SK-N-SH (cell line): ENCODE measurements around the gene OR2S2. TPM values are rescaled to one million over a fixed set of nuclear protein-coding genes. Genes with fewer than 3 reads are reported as not detected.

ENCODE experiments used
- CTCF ChIA-PET: fragments of 300-600, 350-600 bp; formaldehyde crosslinking; extraction: SDS; loops from one replicate; lab custom pipeline; 2021; lab: Yijun Ruan, JAX
- POLR2A ChIA-PET: fragments of 350-600 bp; sonication (Branson Sonifier 250); formaldehyde crosslinking; extraction: SDS; loops from one replicate; lab custom pipeline; 2020; ENCODE audit warnings: antibody characterized with exemption, inconsistent platforms; lab: Yijun Ruan, JAX
- DNase-seq: peaks from one replicate; pipeline ENCODE4 v3.0.0; 2012
- H2AFZ ChIP-seq: fragments of 200-600 bp; sonication (generic); 2 replicates; pipeline ENCODE4 v1.8.1; 2016; ENCODE audit warnings: antibody characterized with exemption, mild to moderate bottlenecking, low read depth
- H3F3A ChIP-seq: fragments of 200-600 bp; sonication (generic); replicated peaks from 2 replicates; pipeline ENCODE3; 2016; ENCODE audit warnings: antibody characterized with exemption, mild to moderate bottlenecking; ENCODE audit not compliant: insufficient read depth
- H3K27ac ChIP-seq, 2 experiments: fragments of 200-500 bp in 1 of 2; fragments of 200-600 bp in 1 of 2; sonication (Bioruptor generic) in 1 of 2; sonication (generic), shearing (Covaris generic) in 1 of 2; 2 replicates each; pipeline versions ENCODE4 v1.5.1 to v1.6.1; 2014 to 2016; ENCODE audit warnings: low read depth in 2 of 2, inconsistent platforms in 1 of 2, low read length in 1 of 2, mild to moderate bottlenecking in 1 of 2, mixed read lengths in 1 of 2
- H3K27me3 ChIP-seq: fragments of 200-600 bp; sonication (generic), shearing (Covaris generic); 2 replicates; pipeline ENCODE4 v1.6.1; 2016; ENCODE audit warnings: mixed run types; ENCODE audit not compliant: insufficient read depth
- H3K36me3 ChIP-seq, 2 experiments: fragments of 200-500 bp in 1 of 2; fragments of 200-600 bp in 1 of 2; sonication (Bioruptor generic) in 1 of 2; sonication (generic) in 1 of 2; replicated peaks in 1 of 2; 2 replicates each; pipeline versions ENCODE3 to v1.5.1; 2014 to 2016; ENCODE audit warnings: low read length in 1 of 2, mild to moderate bottlenecking in 1 of 2; ENCODE audit not compliant: insufficient read depth in 2 of 2, control insufficient read depth in 1 of 2
- H3K4me1 ChIP-seq, 2 experiments: fragments of 200-500 bp in 1 of 2; fragments of 200-600 bp in 1 of 2; sonication (Bioruptor generic) in 1 of 2; sonication (generic), shearing (Covaris generic) in 1 of 2; 2 replicates each; pipeline versions ENCODE4 v1.5.1 to v1.6.1; 2014 to 2016; ENCODE audit warnings: low read depth in 1 of 2, low read length in 1 of 2, mixed run types in 1 of 2; ENCODE audit not compliant: insufficient read depth in 2 of 2, control insufficient read depth in 1 of 2
- H3K4me2 ChIP-seq: fragments of 200-600 bp; sonication (generic), shearing (Covaris generic); 2 replicates; pipeline ENCODE4 v1.6.1; 2017; ENCODE audit warnings: mixed run types
- H3K4me3 ChIP-seq, 2 experiments: fragments of 200-500 bp in 1 of 2; fragments of 200-600 bp in 1 of 2; sonication (Bioruptor generic) in 1 of 2; sonication (generic), shearing (Covaris generic) in 1 of 2; 2 replicates each; pipeline versions ENCODE4 v1.5.1 to v1.8.1; 2014 to 2016; ENCODE audit warnings: low read depth in 2 of 2, inconsistent platforms in 1 of 2, low read length in 1 of 2, mild to moderate bottlenecking in 1 of 2, mixed read lengths in 1 of 2, moderate library complexity in 1 of 2
- H3K79me2 ChIP-seq: fragments of 200-600 bp; sonication (generic); 2 replicates; pipeline ENCODE4 v1.8.1; 2017; ENCODE audit warnings: mild to moderate bottlenecking; ENCODE audit not compliant: insufficient read depth
- H3K9ac ChIP-seq: fragments of 200-600 bp; sonication (generic); 2 replicates; pipeline ENCODE4 v1.6.1; 2017; ENCODE audit warnings: mixed run types
- H3K9me2 ChIP-seq: fragments of 200-600 bp; sonication (generic); 2 replicates; pipeline ENCODE4 v1.6.1; 2017; ENCODE audit warnings: mixed run types
- H3K9me3 ChIP-seq: fragments of 200-600 bp; sonication (generic); 2 replicates; pipeline ENCODE4 v1.6.1; 2017; ENCODE audit warnings: mixed run types, mild to moderate bottlenecking, moderate library complexity
- H4K20me1 ChIP-seq: fragments of 200-600 bp; sonication (generic); 2 replicates; pipeline ENCODE4 v1.6.1; 2017; ENCODE audit warnings: mild to moderate bottlenecking, mixed run types; ENCODE audit not compliant: insufficient read depth
- CHD2 ChIP-seq: fragments of 150-350 bp; IDR thresholded peaks from 2 replicates; pipeline ENCODE4 v1.6.1; 2018; ENCODE audit warnings: low read length; ENCODE audit not compliant: partially characterized antibody
- EP300 ChIP-seq, 2 experiments: IDR thresholded peaks; 2 replicates each; pipeline versions ENCODE4 v1.4.0 to v1.6.1; 2012; ENCODE audit warnings: borderline replicate concordance in 1 of 2, low read depth in 1 of 2, low read length in 1 of 2
- EZH2phosphoT487 ChIP-seq: fragments of 200-600 bp; sonication (generic); IDR thresholded peaks from 2 replicates; pipeline ENCODE4 v1.6.1; 2017; ENCODE audit warnings: low read depth, mixed run types, mild to moderate bottlenecking, antibody characterized with exemption, moderate library complexity, borderline replicate concordance
- FOSL2 ChIP-seq: IDR thresholded peaks from 2 replicates; pipeline ENCODE4 v1.4.0; 2012; ENCODE audit warnings: low read depth, mild to moderate bottlenecking, moderate library complexity, borderline replicate concordance
- FOXJ3 ChIP-seq: sonication (generic); formaldehyde crosslinking; IDR thresholded peaks from 2 replicates; pipeline ENCODE4 v1.5.1; 2020; ENCODE audit warnings: mild to moderate bottlenecking, missing genetic modification reagents
- FOXM1 ChIP-seq: IDR thresholded peaks from 2 replicates; pipeline ENCODE4 v1.4.0; 2012; ENCODE audit warnings: low read depth, mild to moderate bottlenecking
- GABPA ChIP-seq: IDR thresholded peaks from 2 replicates; pipeline ENCODE4 v1.4.0; 2012; ENCODE audit warnings: low read depth, mild to moderate bottlenecking
- GATA2 ChIP-seq: sonication (generic); formaldehyde crosslinking; IDR thresholded peaks from 2 replicates; pipeline ENCODE4 v1.5.0; 2020; ENCODE audit warnings: mild to moderate bottlenecking, missing genetic modification reagents
- MAX ChIP-seq: IDR thresholded peaks from 2 replicates; pipeline ENCODE4 v1.4.0; 2012; ENCODE audit warnings: low read depth
- NFIC ChIP-seq: IDR thresholded peaks from 2 replicates; pipeline ENCODE4 v1.4.0; 2012; ENCODE audit warnings: borderline replicate concordance
- NRF1 ChIP-seq: IDR thresholded peaks from 2 replicates; pipeline ENCODE4 v1.6.1; 2012; ENCODE audit warnings: low read depth, mild to moderate bottlenecking, low read length
- RAD21 ChIP-seq: IDR thresholded peaks from 2 replicates; pipeline ENCODE4 v1.6.1; 2012; ENCODE audit warnings: mild to moderate bottlenecking, low read length
- RCOR1 ChIP-seq: fragments of 150-350 bp; IDR thresholded peaks from 2 replicates; pipeline ENCODE4 v1.6.1; 2017; ENCODE audit warnings: antibody characterized with exemption, low read length
- SIN3A ChIP-seq: IDR thresholded peaks from 2 replicates; pipeline ENCODE4 v1.6.1; 2012; ENCODE audit warnings: low read depth, mild to moderate bottlenecking, low read length, moderate library complexity, borderline replicate concordance
- SMC3 ChIP-seq: IDR thresholded peaks from 2 replicates; pipeline ENCODE4 v1.6.1; 2012; ENCODE audit warnings: low read depth, low read length, improper control_type of control experiment
- TAF1 ChIP-seq: IDR thresholded peaks from 2 replicates; pipeline ENCODE4 v1.6.1; 2012; ENCODE audit warnings: low read depth, mild to moderate bottlenecking, low read length, moderate library complexity, borderline replicate concordance
- TCF12 ChIP-seq: IDR thresholded peaks from 2 replicates; pipeline ENCODE4 v1.4.0; 2012
- TEAD4 ChIP-seq: IDR thresholded peaks from 2 replicates; pipeline ENCODE4 v1.4.0; 2012; ENCODE audit warnings: mild to moderate bottlenecking, borderline replicate concordance; ENCODE audit not compliant: insufficient read depth
- USF2 ChIP-seq: fragments of 150-350 bp; IDR thresholded peaks from 2 replicates; pipeline ENCODE4 v1.6.1; 2017; ENCODE audit warnings: antibody characterized with exemption, low read length, low read depth, borderline replicate concordance
- YY1 ChIP-seq: IDR thresholded peaks from 2 replicates; pipeline ENCODE4 v1.4.0; 2012; ENCODE audit warnings: low read depth, mild to moderate bottlenecking
- ZBTB33 ChIP-seq: IDR thresholded peaks from 2 replicates; pipeline ENCODE4 v1.4.0; 2012; ENCODE audit warnings: low read depth, borderline replicate concordance
- WGBS: methylation state at CpG from one replicate; pipeline ENCODE4 v1.1.6; 2017; ENCODE audit warnings: low lambda C conversion rate; 5-methylcytosine and 5-hydroxymethylcytosine counted together
- polyA plus RNA-seq, 3 experiments: library from polyadenylated mRNA; depleted of rRNA; stranded (reverse); fragments of >200 nt; gene quantifications; 2 replicates each; pipeline ENCODE4 v1.2.3, GENCODE V29; 2012

OR2S2 gene
- polyA plus RNA-seq, 1 of the 3 experiments (the other 2 are of a cell fraction): not detected

GRCh38 chr9:35928591-35929452, 29.1 kb downstream of the OR2S2 start:
- 0 out of 2 replicates have a peak, but pooled peaks have one; percentile 6 for TF ChIP-seq TEAD4
- no peak for TF ChIP-seq USF2
- TF ChIP-seq EP300 (IDR thresholded peaks at IDR 0.05; ENCODE audit: borderline replicate concordance in 1 of 2, low read depth in 1 of 2, low read length in 1 of 2): 0 out of 4 replicates have a peak, but pooled peaks of 1 of the 2 experiments have one; percentile 29
- peak; percentile 39; the same call in 1 of the 2 replicates for TF ChIP-seq TCF12
- no peak for TF ChIP-seq FOXJ3 (CRISPR knock-in tag)
- TF ChIP-seq, all 33 proteins: peak for 3
- Histone ChIP-seq H3K4me2 (no peak overlapping the region), H2AFZ (peak overlapping the region; percentile 19; the same call in 1 of the 2 replicates), H3K9me3 (no peaks in the 10 kb centered on the region), H3K9ac (no peak overlapping the region), H3K36me3 (no peaks in the 10 kb centered on the region), H3K4me1 (peaks cover 0 to 21% of the 10 kb centered on the region in 2 experiments; a peak in 3 of 4 replicates), H4K20me1 (no peaks in the 10 kb centered on the region), H3K79me2 (no peaks in the 10 kb centered on the region), H3K4me3 (no peak overlapping the region), H3K27ac (peak overlapping the region; percentile 65 to 74; a peak in 3 of 4 replicates), H3K27me3 (no peaks in the 10 kb centered on the region), H3K9me2 (no peaks in the 10 kb centered on the region), H3F3A (peaks cover 41% of the 10 kb centered on the region)
- 82% methylated on average over 7 of the region's 9 CpGs for WGBS
- DNase-seq: no peak
- ChIA-PET CTCF (interaction anchor here (0.7 to 1.0 kb wide), 3 partner anchors 17 to 121 kb away, joined by 3 to 7 read pairs (median 3); no protein-coding TSS in a partner anchor), POLR2A (no interaction called here)

GRCh38 chr9:35923927-35924763, 33.8 kb downstream of the OR2S2 start:
- H3K4me3 ChIP-seq: peak overlapping the region in 1 of 2 experiments; percentile 41; a peak in 2 of 4 replicates
- POLR2A ChIA-PET: no interaction called here
- CTCF ChIA-PET: interaction anchor here (1.0 to 4.1 kb wide), 7 partner anchors 14 to 134 kb away, joined by 3 to 22 read pairs (median 6); no protein-coding TSS in a partner anchor
- H2AFZ ChIP-seq: peak overlapping the region; percentile 67
- whole genome bisulfite sequencing: 31% methylated on average over 9 of the region's 9 CpGs
- H3K9ac ChIP-seq: peak overlapping the region; percentile 73
- no peaks in the 10 kb centered on the region for H3K9me2 ChIP-seq
- H3F3A ChIP-seq: peaks cover 53% of the 10 kb centered on the region
- H3K4me1 ChIP-seq: peaks cover 0 to 24% of the 10 kb centered on the region in 2 experiments; a peak in 2 of 4 replicates
- no peaks in the 10 kb centered on the region for H3K79me2 ChIP-seq
- H4K20me1 ChIP-seq: no peaks in the 10 kb centered on the region
- peak overlapping the region; percentile 81 to 97; a peak in 3 of 4 replicates for H3K27ac ChIP-seq
- no peak for DNase-seq
- no peaks in the 10 kb centered on the region for H3K9me3 ChIP-seq
- H3K27me3 ChIP-seq: no peaks in the 10 kb centered on the region
- H3K4me2 ChIP-seq: peak overlapping the region; percentile 68
- no peaks in the 10 kb centered on the region for H3K36me3 ChIP-seq
- TF ChIP-seq SIN3A (0 out of 2 replicates have a peak, but pooled peaks have one; percentile 31), NRF1 (no peak), RAD21 (no peak), FOXJ3 (CRISPR knock-in tag) (no peak), RCOR1 (no peak), CHD2 (no peak), EZH2phosphoT487 (no peak), GATA2 (CRISPR knock-in tag) (no peak), FOSL2 (peak; percentile 93), SMC3 (no peak), GABPA (no peak), NFIC (peak; percentile 75), TEAD4 (0 out of 2 replicates have a peak, but pooled peaks have one; percentile 23), ZBTB33 (no peak), YY1 (no peak; the same call in 1 of the 2 replicates), TAF1 (peak; percentile 47; the same call in 1 of the 2 replicates), MAX (no peak), FOXM1 (peak; percentile 63; the same call in 1 of the 2 replicates)
